GM12873 (cell line): Measurements from ENCODE around the gene GALNT11.

ENCODE experiments used
- CTCF ChIP-seq: IDR thresholded peaks from 2 replicates; pipeline ENCODE4 v1.5.1; 2012; ENCODE audit warnings: low read depth, mild to moderate bottlenecking, moderate library complexity, low read length, control low read depth; ENCODE audit not compliant: insufficient read depth; ENCODE audit errors: missing control alignments

GALNT11 gene

GRCh38 chr7:152132812-152133211 is 107.3 kb downstream of the GALNT11 start:
- no peak for TF ChIP-seq CTCF

GRCh38 chr7:152133804-152134203 is 108.3 kb downstream of the GALNT11 start:
- no peak for TF ChIP-seq CTCF

- TF ChIP-seq CTCF: no peak
Measured at GRCh38 chr7:152136686-152137085, 111.2 kb downstream of the GALNT11 start.

GRCh38 chr7:152137476-152138025 is 112.1 kb downstream of the GALNT11 start:
- no peak for TF ChIP-seq CTCF

GRCh38 chr7:152140067-152140466 is 114.6 kb downstream of the GALNT11 start:
- no peak for TF ChIP-seq CTCF

GRCh38 chr7:152140560-152140959 is 115.1 kb downstream of the GALNT11 start:
- no peak for TF ChIP-seq CTCF

- TF ChIP-seq CTCF: no peak
Measured at GRCh38 chr7:152142976-152143595, 117.6 kb downstream of the GALNT11 start.
